Umbilical cord (tissue), 2 donors: ENCODE results near the gene HSD11B2. TPM values are rescaled to one million over a fixed set of nuclear protein-coding genes. Genes with fewer than 3 reads are reported as not detected.

Source experiments
- DNase-seq: peaks from one replicate; pipeline ENCODE4 v3.0.0-alpha.2; 2015; ENCODE audit warnings: low spot score
- total RNA-seq: library from RNA; depleted of rRNA; stranded (reverse); fragments of >200 nt; gene quantifications from one replicate; pipeline ENCODE4 v1.2.3, GENCODE V29; 2014; ENCODE audit warnings: low replicate concordance; ENCODE audit not compliant: insufficient read depth

HSD11B2 gene
- total RNA-seq, 1 donor from 2014 or later: 1.4 TPM

DNA sequence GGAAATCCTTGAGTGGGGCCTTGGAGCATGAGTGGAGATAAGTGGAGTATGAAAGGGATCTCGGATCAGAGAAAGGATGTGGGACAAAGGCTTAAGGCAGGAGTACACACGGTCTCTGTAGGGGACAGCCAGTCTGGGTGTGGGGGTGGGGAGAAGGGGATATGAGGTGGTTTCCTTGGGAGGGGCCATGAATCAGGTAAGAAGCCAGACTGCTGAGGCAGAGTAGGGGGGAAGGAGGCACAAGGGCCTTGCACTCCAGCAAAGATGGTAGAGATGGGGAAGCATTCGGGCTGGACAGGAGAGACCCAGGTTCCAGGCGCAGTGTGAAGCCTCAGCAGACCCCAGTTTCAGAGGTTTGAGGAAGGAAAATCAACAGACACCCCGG lies 1.6 kb downstream of the HSD11B2 start:
- DNase-seq: no peak

DNA sequence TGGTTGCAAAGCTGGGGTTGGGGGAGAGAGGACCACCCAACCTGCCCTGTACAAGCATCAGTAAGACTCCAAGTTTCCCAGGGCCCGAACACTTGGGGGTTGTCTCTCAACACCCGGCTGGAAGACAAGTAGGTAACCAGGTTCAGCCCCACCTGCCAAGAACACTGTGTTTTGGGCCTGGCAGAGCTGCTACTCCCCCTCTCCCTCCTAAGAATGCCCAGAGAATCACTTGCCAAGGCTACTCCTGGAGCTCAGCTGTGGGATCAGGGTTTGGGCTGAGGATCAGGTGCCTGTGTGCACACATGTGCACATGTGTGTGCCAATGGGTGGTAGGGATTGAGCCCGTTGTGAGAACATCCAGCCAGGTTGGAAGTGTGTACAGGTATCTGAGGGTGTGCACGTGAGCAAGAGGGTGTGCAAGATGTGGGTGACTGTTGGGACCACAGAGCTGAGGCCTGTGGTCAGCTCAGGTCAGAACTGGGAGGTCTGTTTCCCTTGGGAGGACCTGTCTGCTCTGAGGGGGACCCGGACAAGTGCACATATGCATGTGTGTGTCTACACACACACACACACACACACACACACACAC lies 2.3 kb downstream of the HSD11B2 start:
- no peak for DNase-seq

DNA sequence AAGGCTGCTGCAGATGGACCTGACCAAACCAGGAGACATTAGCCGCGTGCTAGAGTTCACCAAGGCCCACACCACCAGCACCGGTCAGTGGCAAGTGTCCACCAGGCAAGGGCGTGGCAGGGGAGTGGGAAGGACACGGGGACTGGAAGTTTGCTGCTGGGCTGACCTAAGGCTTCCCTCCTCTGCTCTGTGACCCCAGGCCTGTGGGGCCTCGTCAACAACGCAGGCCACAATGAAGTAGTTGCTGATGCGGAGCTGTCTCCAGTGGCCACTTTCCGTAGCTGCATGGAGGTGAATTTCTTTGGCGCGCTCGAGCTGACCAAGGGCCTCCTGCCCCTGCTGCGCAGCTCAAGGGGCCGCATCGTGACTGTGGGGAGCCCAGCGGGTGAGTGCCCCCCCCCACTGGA lies 4.8 kb downstream of the HSD11B2 start:
- DNase-seq: no peak

GRCh38 chr16:67436640-67437193 lies 5.8 kb downstream of the HSD11B2 start:
- DNase-seq: no peak

GRCh38 chr16:67437513-67437912 lies 6.6 kb downstream of the HSD11B2 start:
- DNase-seq: no peak

GRCh38 chr16:67438098-67438791 lies 7.3 kb downstream of the HSD11B2 start:
- no peak for DNase-seq

DNA sequence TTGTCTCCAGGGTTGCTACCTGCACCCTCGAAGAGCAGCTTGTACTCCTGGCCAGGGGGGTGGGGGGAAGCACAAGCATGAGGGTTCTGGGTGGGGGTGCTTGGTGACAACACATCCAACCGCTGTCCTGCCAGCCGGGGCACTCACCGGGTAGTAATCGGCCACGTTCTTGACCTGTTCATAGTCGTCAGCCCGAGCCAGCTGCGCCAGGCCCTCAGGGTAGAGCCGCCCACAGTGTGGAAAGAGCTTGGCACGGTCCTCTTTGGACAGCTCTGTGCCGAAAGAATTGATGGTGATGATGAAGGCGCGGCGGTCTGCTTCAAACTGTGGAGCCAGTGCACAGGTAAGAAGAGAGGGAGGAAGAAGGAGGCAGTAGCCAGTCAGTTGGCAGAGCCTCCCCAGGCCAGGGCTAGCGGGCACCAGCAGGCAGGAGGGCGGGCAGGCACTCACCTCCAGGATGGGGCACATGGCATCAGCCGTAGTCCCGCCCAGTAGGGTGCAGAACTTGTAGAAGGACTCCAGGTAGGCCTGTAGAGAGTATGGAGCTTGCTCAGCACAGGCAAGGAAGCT lies 8.0 kb downstream of the HSD11B2 start:
- no peak for DNase-seq

- no peak for DNase-seq
Measured at GRCh38 chr16:67441271-67441753, 10.4 kb downstream of the HSD11B2 start.

DNA sequence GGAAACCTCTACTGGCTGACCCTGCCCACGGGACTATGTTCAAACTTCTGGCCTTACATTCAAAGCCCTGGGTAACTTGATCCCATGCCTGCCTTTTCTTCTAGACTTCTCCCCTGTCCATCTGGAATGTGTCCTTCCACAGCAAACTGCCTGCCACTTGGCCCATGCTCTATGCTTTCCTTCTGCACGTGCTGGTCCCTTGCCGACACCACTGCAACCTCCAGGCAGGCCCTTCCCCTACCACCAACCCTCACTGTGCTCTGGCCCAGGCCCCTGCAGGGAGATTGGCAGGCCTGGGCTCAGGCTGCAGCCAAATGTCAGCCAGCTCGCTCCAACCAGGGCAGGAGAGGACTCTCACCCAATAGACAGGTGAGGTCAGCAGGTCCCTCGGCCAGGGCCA lies 11.0 kb downstream of the HSD11B2 start:
- DNase-seq: no peak

DNA sequence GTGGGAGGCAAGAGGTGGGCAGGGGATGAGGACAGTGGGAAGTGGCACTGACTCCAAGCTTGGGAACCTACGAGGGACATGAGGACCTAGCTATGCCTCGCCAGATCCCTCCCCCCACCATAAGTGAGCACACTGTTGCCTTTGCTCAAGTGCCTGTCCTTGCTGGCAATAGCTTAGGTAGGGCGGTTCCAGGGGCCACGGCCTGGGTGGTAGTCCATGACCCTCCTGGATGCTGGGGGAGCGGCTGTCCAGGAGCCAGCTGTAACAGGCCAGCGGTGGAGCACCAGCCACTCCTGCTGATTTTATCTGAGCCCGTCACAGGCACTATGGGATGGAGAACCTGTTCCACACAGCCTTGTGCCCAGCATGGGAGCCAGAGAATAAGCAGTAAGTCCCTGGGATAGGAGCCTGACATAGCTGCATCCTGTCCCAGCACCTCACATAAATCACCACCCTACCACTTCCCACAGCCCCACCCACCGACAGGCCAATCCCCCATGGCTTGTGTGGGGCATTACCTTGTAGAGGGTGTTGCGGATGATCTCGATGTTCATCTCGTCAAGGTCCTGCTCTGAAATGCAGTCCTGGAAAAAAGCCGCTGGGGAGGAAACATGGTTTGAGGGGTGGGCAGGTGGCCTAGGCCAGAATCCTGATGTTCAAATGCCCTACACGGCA lies 11.8 kb downstream of the HSD11B2 start:
- DNase-seq: no peak

DNA sequence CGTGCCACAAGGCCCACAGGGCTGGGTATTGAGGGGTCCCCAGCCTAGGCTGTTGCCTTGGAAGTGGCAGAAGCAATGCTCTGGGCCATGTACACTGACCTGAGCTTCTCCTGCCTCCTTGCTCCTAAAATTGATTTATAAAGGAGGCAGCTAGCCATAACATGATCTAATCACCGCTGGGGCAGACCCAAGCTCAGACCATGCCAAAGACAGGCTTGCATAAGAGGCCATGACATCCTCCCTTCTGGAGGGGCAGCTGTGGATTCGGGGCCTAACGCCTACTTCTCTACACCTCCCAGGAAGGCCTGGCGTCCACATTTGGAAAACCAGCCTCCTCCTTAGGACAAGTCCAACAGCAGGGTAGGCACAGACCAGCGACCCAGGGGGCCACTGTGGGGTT lies 12.3 kb downstream of the HSD11B2 start:
- DNase-seq: peak; percentile 73

GRCh38 chr16:67444259-67445125 lies 13.6 kb downstream of the HSD11B2 start:
- no peak for DNase-seq

DNA sequence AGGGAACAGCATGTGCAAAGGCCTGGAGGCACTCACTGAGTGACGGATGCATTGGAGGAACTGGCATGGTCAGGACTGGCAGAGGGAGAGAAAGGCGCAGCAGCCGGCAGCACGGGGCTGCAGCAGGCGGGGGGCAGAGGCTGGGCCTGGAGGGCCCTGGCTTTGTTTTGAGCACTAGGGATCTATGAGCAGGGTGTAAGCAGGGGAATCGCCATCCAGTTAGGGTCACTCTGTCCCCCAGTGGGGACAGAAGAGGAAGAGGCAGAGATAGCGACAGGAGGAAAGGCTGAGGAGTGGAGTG lies 14.2 kb downstream of the HSD11B2 start:
- no peak for DNase-seq

GRCh38 chr16:67445441-67445912 lies 14.6 kb downstream of the HSD11B2 start:
- no peak for DNase-seq

- peak; percentile 52 for DNase-seq
Measured at GRCh38 chr16:67445913-67446907, 15.3 kb downstream of the HSD11B2 start.

DNA sequence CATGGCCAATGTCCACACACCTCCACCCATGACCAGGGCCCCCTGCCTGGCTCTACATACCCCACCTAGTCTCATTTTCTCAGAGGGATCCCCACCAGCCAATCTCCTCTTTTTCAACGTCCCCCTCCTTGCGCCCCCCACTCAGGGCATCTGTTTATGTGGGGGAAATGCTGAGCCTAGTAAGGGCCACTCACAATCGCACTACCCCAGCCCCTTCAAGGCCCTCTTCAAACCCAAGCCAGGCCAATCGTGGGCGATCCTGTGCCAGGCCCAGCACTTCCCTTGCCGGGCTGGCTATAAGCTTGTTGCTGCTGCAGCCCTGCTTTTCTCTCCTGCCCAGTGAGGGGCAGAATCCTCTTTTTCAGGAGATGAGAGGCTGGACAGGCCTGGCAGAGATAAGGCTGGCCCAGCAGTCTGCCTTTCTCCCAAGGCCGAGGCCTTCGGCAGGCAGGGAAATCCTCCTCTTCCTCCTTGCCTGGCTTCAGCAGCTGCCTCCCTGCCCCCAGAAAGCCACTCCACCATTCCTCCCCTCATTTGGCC lies 16.1 kb downstream of the HSD11B2 start:
- DNase-seq: no peak

DNA sequence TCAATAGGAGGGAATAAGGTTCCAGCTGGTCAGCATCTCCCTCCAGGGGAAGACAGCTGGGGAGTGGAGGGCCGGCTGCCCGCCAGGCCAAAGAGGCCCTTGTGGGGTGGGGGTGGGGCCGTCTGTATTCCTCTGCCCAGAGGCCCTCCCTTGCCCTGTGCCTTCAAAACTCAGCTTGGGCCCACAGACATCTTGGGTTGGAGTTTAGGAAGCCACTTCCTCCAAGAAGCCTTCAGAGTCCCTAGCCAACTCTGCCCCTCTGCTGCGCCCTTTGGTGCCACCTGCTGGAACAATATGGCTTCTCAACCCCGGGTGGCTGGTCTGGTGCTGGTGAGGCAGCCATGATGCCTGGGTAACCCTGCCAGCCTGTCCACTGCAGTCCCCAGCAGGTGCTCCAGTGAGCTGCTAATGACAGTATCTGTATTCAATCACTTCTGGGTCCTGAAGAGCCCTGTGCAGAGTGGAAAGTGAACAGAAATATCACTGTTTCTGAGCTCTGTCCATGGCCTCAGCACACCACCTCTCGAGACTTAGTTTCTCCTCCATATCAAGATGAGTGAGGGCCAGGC lies 16.7 kb downstream of the HSD11B2 start:
- DNase-seq: peak; percentile 94

DNA sequence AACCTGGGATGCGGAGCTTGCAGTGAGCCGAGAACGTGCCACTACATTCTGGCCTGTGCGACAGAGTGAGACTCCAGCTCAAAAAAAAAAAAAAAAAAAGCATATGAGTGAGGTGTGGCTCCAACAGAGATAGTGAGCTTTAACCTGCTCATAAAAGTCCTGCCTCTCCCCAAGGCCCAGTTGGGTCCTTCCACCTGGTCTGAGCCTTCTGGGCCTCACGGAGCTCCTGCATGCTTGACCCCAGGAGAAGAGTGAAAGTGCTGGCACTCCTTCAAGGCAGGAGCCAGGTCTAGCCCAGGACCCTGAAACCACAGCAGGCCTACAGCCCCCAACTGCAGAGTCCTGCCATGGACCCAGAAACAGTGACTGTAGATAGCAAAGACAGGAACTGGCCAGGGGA lies 17.7 kb downstream of the HSD11B2 start:
- DNase-seq: no peak

- DNase-seq: no peak
Measured at GRCh38 chr16:67449336-67449735, 18.4 kb downstream of the HSD11B2 start.
